ENCODE measurements around the gene OR6Q1. TPM values are rescaled to one million over a fixed set of nuclear protein-coding genes. Genes with fewer than 3 reads are reported as not detected.
"Not testable (repeated sequence)": the region's sequence is repeated elsewhere in the genome, so short reads cannot be mapped to it uniquely, and the experiment has no call there.

Gene OR6Q1
- total and polyA plus RNA-seq, 2 of the 13 experiments (the other 11 are each of a cell fraction or from before 2014, with no cell fraction given): not detected

DNA sequence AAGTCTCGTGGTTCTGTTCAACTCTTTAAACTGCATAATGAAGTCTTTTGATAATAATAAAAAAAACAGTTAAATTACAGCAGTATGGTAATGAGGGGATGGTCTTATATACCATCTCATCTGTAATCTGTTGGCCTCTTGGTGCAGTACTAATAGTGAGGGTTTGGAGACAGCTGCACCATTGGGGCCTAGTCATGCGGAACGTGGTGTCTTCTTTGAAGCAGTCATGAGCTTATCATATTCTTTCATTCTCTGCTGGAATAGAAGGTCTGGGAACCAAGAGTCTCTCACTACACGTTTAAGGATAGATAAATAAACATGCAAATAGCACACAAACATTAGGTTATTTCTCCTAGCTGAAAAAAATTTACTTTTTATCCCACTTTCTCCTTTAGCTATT, 48.0 kb upstream of the OR6Q1 start (continued):
- TF ChIP-seq, protein P1, sequence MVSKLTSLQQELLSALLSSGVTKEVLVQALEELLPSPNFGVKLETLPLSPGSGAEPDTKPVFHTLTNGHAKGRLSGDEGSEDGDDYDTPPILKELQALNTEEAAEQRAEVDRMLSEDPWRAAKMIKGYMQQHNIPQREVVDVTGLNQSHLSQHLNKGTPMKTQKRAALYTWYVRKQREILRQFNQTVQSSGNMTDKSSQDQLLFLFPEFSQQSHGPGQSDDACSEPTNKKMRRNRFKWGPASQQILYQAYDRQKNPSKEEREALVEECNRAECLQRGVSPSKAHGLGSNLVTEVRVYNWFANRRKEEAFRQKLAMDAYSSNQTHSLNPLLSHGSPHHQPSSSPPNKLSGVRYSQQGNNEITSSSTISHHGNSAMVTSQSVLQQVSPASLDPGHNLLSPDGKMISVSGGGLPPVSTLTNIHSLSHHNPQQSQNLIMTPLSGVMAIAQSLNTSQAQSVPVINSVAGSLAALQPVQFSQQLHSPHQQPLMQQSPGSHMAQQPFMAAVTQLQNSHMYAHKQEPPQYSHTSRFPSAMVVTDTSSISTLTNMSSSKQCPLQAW (CRISPR knock-in tag; IDR thresholded peaks at IDR 0.05): no peak

DNA sequence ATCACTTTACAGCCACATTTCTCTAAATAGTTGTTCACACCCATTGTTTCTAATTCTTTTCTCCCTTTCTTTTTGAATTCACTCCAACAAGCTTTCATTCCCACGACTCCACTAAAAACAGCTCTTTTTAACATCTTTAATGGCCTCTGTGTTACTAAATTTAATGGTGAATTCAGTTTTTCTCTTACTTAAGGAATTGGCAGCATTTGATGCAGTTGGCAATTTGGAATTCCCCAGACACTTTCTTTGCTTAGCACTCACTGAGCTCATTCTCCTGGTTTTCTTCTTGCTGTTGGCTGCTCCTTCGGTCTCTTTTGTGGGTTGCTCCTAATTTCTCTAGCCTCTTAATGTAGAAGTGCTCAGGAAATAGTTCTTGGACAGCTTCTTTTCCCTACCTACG, 47.6 kb upstream of the OR6Q1 start:
- Histone ChIP-seq H3K4me3 (replicated peaks in 1 of 3; ENCODE audit: insufficient read depth in 1 of 3, low read depth in 2 of 3, low read length in 3 of 3) (no peak overlapping the region), H3K9ac (ENCODE audit: insufficient read depth, low read depth, low read length) (no peak overlapping the region), H3K79me2 (ENCODE audit: insufficient read depth, low read length) (no peaks in the 10 kb centered on the region), H4K20me1 (ENCODE audit: insufficient read depth, low read length) (no peaks in the 10 kb centered on the region), H3K4me2 (ENCODE audit: low read depth, low read length) (no peak overlapping the region), H3K27ac (ENCODE audit: extremely low read length, insufficient read depth, low read length) (no peak overlapping the region), H3K36me3 (replicated peaks in 1 of 2; ENCODE audit: control insufficient read depth in 1 of 2, insufficient read depth in 2 of 2, low read length in 2 of 2) (no peaks in the 10 kb centered on the region), H2AFZ (ENCODE audit: low read length) (no peak overlapping the region), H3K27me3 (ENCODE audit: control insufficient read depth in 1 of 2, insufficient read depth in 2 of 2, low read length in 2 of 2) (no peaks in the 10 kb centered on the region), H3K9me3 (ENCODE audit: low read length) (no peaks in the 10 kb centered on the region), H3K4me1 (ENCODE audit: insufficient read depth, low read length) (peaks cover 37% of the 10 kb centered on the region)
- ChIA-PET POLR2A (no interaction called here), CTCF (ENCODE audit: low intra/inter-chr PET ratio, low total read pairs) (no interaction called here)
- ATAC-seq (no peak), FAIRE-seq (no peak), DNase-seq (ENCODE audit: low spot score) (no peak)
- no TSS peak for BruUV-seq (replicated peaks)
- no peak for TF ChIP-seq ZBTB42 (CRISPR knock-in tag; IDR thresholded peaks at IDR 0.05)
- no peak for TF ChIP-seq HNF4A (CRISPR knock-in tag; IDR thresholded peaks at IDR 0.05)
- TF ChIP-seq REXO4 (CRISPR knock-in tag; IDR thresholded peaks at IDR 0.05; ENCODE audit: borderline replicate concordance): no peak
- TF ChIP-seq CBFB (CRISPR knock-in tag; IDR thresholded peaks at IDR 0.05): no peak
- no peak for TF ChIP-seq U2AF1 (optimal IDR thresholded peaks at IDR 0.05; ENCODE audit: low read depth, low read length)
- WGBS (ENCODE audit: low lambda C conversion rate): 94% methylated on average over 3 of the region's 3 CpGs
- in situ Hi-C loops (cut with HindIII; ENCODE audit: extremely low pct_ligation_motif_present, low pct_unique_long_range_greater_than_20kb) (no loop called here), intact Hi-C loops (cut with micrococcal nuclease; ENCODE audit: unreplicated experiment) (no loop called here)

DNA sequence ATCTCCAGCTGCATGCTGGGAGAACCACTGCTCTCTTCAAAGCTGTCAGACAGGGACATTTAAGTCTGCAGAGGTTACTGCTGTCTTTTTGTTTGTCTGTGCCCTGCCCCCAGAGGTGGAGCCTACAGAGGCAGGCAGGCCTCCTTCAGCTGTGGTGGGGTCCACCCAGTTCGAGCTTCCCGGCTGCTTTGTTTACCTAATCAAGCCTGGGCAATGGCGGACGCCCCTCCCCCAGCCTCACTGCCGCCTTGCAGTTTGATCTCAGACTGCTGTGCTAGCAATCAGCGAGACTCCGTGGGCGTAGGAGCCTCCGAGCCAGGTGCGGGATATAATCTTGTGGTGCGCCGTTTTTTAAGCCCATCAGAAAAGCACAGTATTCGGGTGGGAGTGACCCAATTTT, 31.2 kb upstream of the OR6Q1 start:
- H2AFZ ChIP-seq (ENCODE audit: low read length); BruUV-seq (replicated peaks); DNase-seq (ENCODE audit: low spot score); H3K4me3 ChIP-seq (replicated peaks in 1 of 3; ENCODE audit: insufficient read depth in 1 of 3, low read depth in 2 of 3, low read length in 3 of 3); H3K27me3 ChIP-seq (ENCODE audit: control insufficient read depth in 1 of 2, insufficient read depth in 2 of 2, low read length in 2 of 2); H3K9ac ChIP-seq (ENCODE audit: insufficient read depth, low read depth, low read length); in situ Hi-C loops (cut with HindIII; ENCODE audit: extremely low pct_ligation_motif_present, low pct_unique_long_range_greater_than_20kb); H3K79me2 ChIP-seq (ENCODE audit: insufficient read depth, low read length); CTCF ChIA-PET (ENCODE audit: low intra/inter-chr PET ratio, low total read pairs); POLR2A ChIA-PET; H3K4me2 ChIP-seq (ENCODE audit: low read depth, low read length); H4K20me1 ChIP-seq (ENCODE audit: insufficient read depth, low read length); FAIRE-seq; H3K36me3 ChIP-seq (replicated peaks in 1 of 2; ENCODE audit: control insufficient read depth in 1 of 2, insufficient read depth in 2 of 2, low read length in 2 of 2); ATAC-seq; H3K27ac ChIP-seq (ENCODE audit: extremely low read length, insufficient read depth, low read length); H3K9me3 ChIP-seq (ENCODE audit: low read length): not testable (repeated sequence)
- WGBS (ENCODE audit: low lambda C conversion rate): 66% methylated on average over 12 of the region's 13 CpGs
- H3K4me1 ChIP-seq (ENCODE audit: insufficient read depth, low read length): peaks cover 28% of the 10 kb centered on the region
- intact Hi-C loops (cut with micrococcal nuclease; ENCODE audit: unreplicated experiment): loop anchor here (10.0 kb wide), 1 partner anchor 55 kb away; no protein-coding TSS in a partner anchor
- TF ChIP-seq, protein P2, sequence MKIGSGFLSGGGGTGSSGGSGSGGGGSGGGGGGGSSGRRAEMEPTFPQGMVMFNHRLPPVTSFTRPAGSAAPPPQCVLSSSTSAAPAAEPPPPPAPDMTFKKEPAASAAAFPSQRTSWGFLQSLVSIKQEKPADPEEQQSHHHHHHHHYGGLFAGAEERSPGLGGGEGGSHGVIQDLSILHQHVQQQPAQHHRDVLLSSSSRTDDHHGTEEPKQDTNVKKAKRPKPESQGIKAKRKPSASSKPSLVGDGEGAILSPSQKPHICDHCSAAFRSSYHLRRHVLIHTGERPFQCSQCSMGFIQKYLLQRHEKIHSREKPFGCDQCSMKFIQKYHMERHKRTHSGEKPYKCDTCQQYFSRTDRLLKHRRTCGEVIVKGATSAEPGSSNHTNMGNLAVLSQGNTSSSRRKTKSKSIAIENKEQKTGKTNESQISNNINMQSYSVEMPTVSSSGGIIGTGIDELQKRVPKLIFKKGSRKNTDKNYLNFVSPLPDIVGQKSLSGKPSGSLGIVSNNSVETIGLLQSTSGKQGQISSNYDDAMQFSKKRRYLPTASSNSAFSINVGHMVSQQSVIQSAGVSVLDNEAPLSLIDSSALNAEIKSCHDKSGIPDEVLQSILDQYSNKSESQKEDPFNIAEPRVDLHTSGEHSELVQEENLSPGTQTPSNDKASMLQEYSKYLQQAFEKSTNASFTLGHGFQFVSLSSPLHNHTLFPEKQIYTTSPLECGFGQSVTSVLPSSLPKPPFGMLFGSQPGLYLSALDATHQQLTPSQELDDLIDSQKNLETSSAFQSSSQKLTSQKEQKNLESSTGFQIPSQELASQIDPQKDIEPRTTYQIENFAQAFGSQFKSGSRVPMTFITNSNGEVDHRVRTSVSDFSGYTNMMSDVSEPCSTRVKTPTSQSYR (CRISPR knock-in tag; IDR thresholded peaks at IDR 0.05; ENCODE audit: borderline replicate concordance): peak; percentile 85
- TF ChIP-seq, protein P3, sequence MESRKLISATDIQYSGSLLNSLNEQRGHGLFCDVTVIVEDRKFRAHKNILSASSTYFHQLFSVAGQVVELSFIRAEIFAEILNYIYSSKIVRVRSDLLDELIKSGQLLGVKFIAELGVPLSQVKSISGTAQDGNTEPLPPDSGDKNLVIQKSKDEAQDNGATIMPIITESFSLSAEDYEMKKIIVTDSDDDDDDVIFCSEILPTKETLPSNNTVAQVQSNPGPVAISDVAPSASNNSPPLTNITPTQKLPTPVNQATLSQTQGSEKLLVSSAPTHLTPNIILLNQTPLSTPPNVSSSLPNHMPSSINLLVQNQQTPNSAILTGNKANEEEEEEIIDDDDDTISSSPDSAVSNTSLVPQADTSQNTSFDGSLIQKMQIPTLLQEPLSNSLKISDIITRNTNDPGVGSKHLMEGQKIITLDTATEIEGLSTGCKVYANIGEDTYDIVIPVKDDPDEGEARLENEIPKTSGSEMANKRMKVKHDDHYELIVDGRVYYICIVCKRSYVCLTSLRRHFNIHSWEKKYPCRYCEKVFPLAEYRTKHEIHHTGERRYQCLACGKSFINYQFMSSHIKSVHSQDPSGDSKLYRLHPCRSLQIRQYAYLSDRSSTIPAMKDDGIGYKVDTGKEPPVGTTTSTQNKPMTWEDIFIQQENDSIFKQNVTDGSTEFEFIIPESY (CRISPR knock-in tag; IDR thresholded peaks at IDR 0.05): peak; percentile 24; the same call in 1 of the 2 replicates
